Spleen (tissue), 11 donors: ENCODE measurements around the gene TRPM1. TPM values are rescaled to one million over a fixed set of nuclear protein-coding genes. Genes with fewer than 3 reads are reported as not detected.

Source experiments
- DNase-seq: peaks from one replicate; pipeline ENCODE4 v3.0.0-alpha.2; 2020
- H3K27ac ChIP-seq, 8 donors: fragments of 200-600 bp; sonication (generic) in 7 of 8; 1 replicate in 4 of 8; 2 replicates in 4 of 8; pipeline versions ENCODE4 v1.5.0 to v1.8.0; 2016 to 2021; ENCODE audit warnings: inconsistent platforms in 4 of 8, mild to moderate bottlenecking in 4 of 8, moderate library complexity in 1 of 8
- H3K27me3 ChIP-seq, 7 donors: fragments of 200-600 bp; sonication (generic) in 6 of 7; replicated peaks in 1 of 7; 1 replicate in 4 of 7; 2 replicates in 3 of 7; pipeline versions ENCODE4 v1.5.0 to v1.8.0; 2016 to 2021; ENCODE audit warnings: inconsistent platforms in 3 of 7, mild to moderate bottlenecking in 1 of 7
- H3K36me3 ChIP-seq, 6 donors: fragments of 200-600 bp; sonication (generic) in 5 of 6; 1 replicate in 4 of 6; 2 replicates in 2 of 6; pipeline versions ENCODE4 v1.5.0 to v1.8.0; 2016 to 2021; ENCODE audit warnings: inconsistent platforms in 2 of 6
- H3K4me1 ChIP-seq, 6 donors: fragments of 200-600 bp; sonication (generic) in 5 of 6; 1 replicate in 3 of 6; 2 replicates in 3 of 6; pipeline versions ENCODE4 v1.5.0 to v1.8.0; 2016 to 2021; ENCODE audit warnings: inconsistent platforms in 3 of 6
- H3K4me3 ChIP-seq, 8 donors: fragments of 200-600 bp; sonication (generic) in 7 of 8; 1 replicate in 4 of 8; 2 replicates in 4 of 8; pipeline versions ENCODE4 v1.5.0 to v1.8.0; 2016 to 2021; ENCODE audit warnings: inconsistent platforms in 4 of 8, mild to moderate bottlenecking in 4 of 8, moderate library complexity in 2 of 8
- H3K9me3 ChIP-seq, 8 donors: fragments of 200-600 bp; sonication (generic) in 7 of 8; 1 replicate in 4 of 8; 2 replicates in 4 of 8; pipeline versions ENCODE4 v1.5.0 to v1.8.0; 2016 to 2021; ENCODE audit warnings: inconsistent platforms in 4 of 8
- POLR2A ChIP-seq, 3 donors: fragments of 450-650 bp; IDR thresholded peaks; one replicate each; pipeline ENCODE4 v1.5.1; 2017; ENCODE audit warnings: antibody characterized with exemption in 3 of 3, mild to moderate bottlenecking in 1 of 3
- POLR2AphosphoS5 ChIP-seq, 3 donors: sonication (generic); formaldehyde crosslinking; IDR thresholded peaks; one replicate each; pipeline ENCODE4 v1.5.1; 2017; ENCODE audit warnings: antibody characterized with exemption in 3 of 3
- WGBS, 5 donors: extraction: QIAGEN DNeasy Blood & Tissue Kit in 3 of 5; methylation state at CpG; one replicate each; pipeline versions ENCODE4 v1.1.5 to v1.1.7; 2013 to 2018; 5-methylcytosine and 5-hydroxymethylcytosine counted together
- intact Hi-C: fragments of 100-400 bp; cut with DNase I; formaldehyde crosslinking; loops from one replicate; pipeline ENCODE4 v1.15.0; 2023; ENCODE audit warnings: low total_unique reads
- polyA plus RNA-seq, 3 donors: library from polyadenylated mRNA; stranded (reverse); fragments of 200-250 nt; gene quantifications; one replicate each; pipeline ENCODE4 v1.2.1, GENCODE V29; 2013
- total RNA-seq, 7 donors: library from RNA; depleted of rRNA in 3 of 7; stranded (reverse); fragments of >200 nt in 3 of 7; fragmentation: NEBNext Ultra II Directional in 4 of 7; extraction: Animal tissue kit (Norgen Biotek cat#: 25700) in 4 of 7; gene quantifications; one replicate each; pipeline versions ENCODE4 v1.1.0 to v1.2.1, GENCODE V29; 2016 to 2021
- TF ChIP-seq, protein P1 (sequence below), 11 experiments: fragments of 200-600 bp in 7 of 11; fragments of 450-650 bp in 4 of 11; sonication (generic) in 4 of 11; IDR thresholded peaks in 8 of 11; conservative IDR thresholded peaks in 3 of 11; 1 replicate in 7 of 11; 2 replicates in 4 of 11; pipeline versions ENCODE4 v1.4.0 to v1.8.0; 2016 to 2021; ENCODE audit warnings: antibody characterized with exemption in 11 of 11, inconsistent platforms in 4 of 11, mild to moderate bottlenecking in 1 of 11
- donor health status: healthy with polysubstance abuse.
- donor health status: DM: no; HTN: no; CAD: no; lungs with moderate emphysema.
- donor health status: DM: no; HTN: no; CAD: no.
- donor health status: Bipolar disorder and iron deficiency.
- donor health status: healthy.
- donor health status: DM: no; HTN: no; CAD: no.
- donor health status: DM: yes; HTN: yes; CAD: no.

Gene TRPM1
- total and polyA plus RNA-seq, 10 donors: 0.06 to 0.42 TPM; not detected in 8

DNA sequence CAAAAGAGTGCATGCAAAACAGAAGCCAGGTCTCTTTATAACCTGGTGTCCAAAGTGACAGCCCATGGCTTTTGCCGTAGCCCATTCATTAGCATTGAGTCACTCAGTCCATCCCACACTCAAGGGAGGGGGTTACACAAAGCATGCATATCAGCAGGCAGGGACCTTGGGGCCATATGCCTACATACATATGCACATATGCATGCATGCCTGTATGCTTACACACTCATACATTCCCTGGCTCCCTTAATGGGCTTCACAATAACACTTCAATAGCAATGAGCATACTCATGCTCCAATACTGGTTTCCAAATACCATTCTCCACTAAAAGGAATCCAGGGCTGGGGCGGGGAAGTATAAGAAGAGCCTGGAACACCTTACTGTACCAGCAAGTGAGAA is 22.0 kb downstream of the TRPM1 start:
- no peak for TF ChIP-seq POLR2AphosphoS5 (IDR thresholded peaks at IDR 0.05)
- TF ChIP-seq, protein P1, sequence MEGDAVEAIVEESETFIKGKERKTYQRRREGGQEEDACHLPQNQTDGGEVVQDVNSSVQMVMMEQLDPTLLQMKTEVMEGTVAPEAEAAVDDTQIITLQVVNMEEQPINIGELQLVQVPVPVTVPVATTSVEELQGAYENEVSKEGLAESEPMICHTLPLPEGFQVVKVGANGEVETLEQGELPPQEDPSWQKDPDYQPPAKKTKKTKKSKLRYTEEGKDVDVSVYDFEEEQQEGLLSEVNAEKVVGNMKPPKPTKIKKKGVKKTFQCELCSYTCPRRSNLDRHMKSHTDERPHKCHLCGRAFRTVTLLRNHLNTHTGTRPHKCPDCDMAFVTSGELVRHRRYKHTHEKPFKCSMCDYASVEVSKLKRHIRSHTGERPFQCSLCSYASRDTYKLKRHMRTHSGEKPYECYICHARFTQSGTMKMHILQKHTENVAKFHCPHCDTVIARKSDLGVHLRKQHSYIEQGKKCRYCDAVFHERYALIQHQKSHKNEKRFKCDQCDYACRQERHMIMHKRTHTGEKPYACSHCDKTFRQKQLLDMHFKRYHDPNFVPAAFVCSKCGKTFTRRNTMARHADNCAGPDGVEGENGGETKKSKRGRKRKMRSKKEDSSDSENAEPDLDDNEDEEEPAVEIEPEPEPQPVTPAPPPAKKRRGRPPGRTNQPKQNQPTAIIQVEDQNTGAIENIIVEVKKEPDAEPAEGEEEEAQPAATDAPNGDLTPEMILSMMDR (IDR thresholded peaks at IDR 0.05 in 8 of 11, conservative IDR thresholded peaks at IDR 0.05 in 3 of 11): no peak
- no peak for TF ChIP-seq POLR2A (IDR thresholded peaks at IDR 0.05)
- Histone ChIP-seq H3K27ac (no peak overlapping the region), H3K4me3 (no peak overlapping the region), H3K9me3 (no peaks in the 10 kb centered on the region), H3K4me1 (peaks cover 0 to 36% (median 24%) of the 10 kb centered on the region in 6 donors), H3K27me3 (peaks cover 0 to 4% (median 0%) of the 10 kb centered on the region in 7 donors), H3K36me3 (no peaks in the 10 kb centered on the region)
- no peak for DNase-seq
- intact Hi-C loops: no loop called here
- 88 to 95% (median 94%) methylated on average over 1 to 2 of the region's 2 CpGs for WGBS, 5 donors

DNA sequence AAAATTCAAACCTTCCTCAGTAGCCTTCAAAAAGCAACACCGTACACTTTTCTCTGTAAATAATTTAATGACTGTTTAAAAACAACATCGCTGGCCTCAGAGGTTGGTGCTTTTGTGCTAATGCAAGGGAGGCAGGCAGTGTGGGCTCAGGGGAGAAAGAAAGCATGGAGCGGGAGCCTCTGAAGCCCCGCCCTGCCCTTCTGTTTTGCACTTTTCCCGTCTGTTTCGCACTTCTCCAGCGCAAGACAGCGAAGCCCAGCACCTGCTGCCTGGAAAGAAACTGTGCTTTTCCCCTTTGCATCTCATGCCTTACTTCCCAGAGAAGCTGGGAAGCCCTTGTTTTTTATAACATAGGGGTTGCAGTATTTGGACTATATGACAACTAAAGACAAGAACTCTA is 23.1 kb downstream of the TRPM1 start:
- 86 to 95% (median 93%) methylated on average over 8 of the region's 8 CpGs for WGBS, 5 donors
- DNase-seq: no peak
- TF ChIP-seq, protein P1 (IDR thresholded peaks at IDR 0.05 in 8 of 11, conservative IDR thresholded peaks at IDR 0.05 in 3 of 11): no peak
- no peak for TF ChIP-seq POLR2A (IDR thresholded peaks at IDR 0.05)
- no peak for TF ChIP-seq POLR2AphosphoS5 (IDR thresholded peaks at IDR 0.05)
- Histone ChIP-seq H3K4me1 (peaks cover 0 to 31% (median 18%) of the 10 kb centered on the region in 6 donors), H3K27me3 (peaks cover 0 to 4% (median 0%) of the 10 kb centered on the region in 7 donors), H3K36me3 (no peaks in the 10 kb centered on the region), H3K9me3 (no peaks in the 10 kb centered on the region), H3K27ac (no peak overlapping the region), H3K4me3 (no peak overlapping the region)
- intact Hi-C loops: no loop called here

DNA sequence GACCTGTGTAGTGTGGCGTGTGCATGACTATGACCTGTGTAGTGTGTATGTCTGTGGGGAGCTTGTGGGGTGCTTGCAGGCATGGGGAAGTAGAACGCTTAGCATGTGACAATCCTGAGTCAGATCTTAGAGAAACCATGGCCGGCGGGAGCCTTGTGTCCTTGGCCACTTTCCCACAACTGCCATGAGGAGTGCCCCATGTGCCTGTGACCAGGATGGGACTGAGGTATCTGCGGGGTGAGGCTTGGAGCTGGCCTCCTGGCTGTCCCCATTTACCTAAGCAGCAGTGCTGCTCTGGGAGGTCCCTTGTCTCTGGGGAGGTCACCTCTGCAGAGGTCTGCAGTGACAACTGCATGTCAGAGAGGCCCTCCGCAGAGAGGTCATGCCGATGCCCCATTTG is 23.6 kb downstream of the TRPM1 start:
- no peak for TF ChIP-seq POLR2AphosphoS5 (IDR thresholded peaks at IDR 0.05)
- TF ChIP-seq, protein P1 (IDR thresholded peaks at IDR 0.05 in 8 of 11, conservative IDR thresholded peaks at IDR 0.05 in 3 of 11): no peak
- no peak for TF ChIP-seq POLR2A (IDR thresholded peaks at IDR 0.05)
- 78 to 91% (median 83%) methylated on average over 7 of the region's 7 CpGs for WGBS, 5 donors
- intact Hi-C loops: no loop called here

DNA sequence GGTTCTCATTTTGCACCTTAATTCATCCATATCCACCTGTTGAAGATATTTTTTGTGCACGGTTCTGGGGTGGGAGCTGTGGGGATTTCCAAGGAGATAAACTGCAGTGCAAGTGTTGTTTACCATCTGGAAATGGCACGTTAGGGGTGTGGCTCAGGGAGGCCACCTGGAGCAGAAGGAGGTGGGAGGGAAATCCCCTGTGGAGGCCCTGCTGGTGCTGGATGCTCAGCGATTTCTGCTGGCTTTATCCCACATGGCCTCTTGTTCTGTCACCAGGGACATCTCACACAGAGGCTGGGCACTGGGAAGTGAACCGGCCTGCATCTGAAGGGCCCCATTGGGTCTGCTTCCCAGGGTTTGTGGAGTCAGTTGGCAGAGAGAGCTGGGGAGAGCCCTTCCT is 24.3 kb downstream of the TRPM1 start:
- WGBS, 5 donors: 51 to 70% (median 67%) methylated on average over 4 of the region's 4 CpGs
- Histone ChIP-seq H3K27ac (no peak overlapping the region), H3K27me3 (peaks cover 0 to 4% (median 0%) of the 10 kb centered on the region in 7 donors), H3K9me3 (no peaks in the 10 kb centered on the region), H3K4me3 (no peak overlapping the region), H3K36me3 (no peaks in the 10 kb centered on the region), H3K4me1 (peaks cover 0 to 22% (median 12%) of the 10 kb centered on the region in 6 donors)
- intact Hi-C loops: no loop called here
- no peak for DNase-seq
- TF ChIP-seq POLR2A (IDR thresholded peaks at IDR 0.05) (no peak), POLR2AphosphoS5 (IDR thresholded peaks at IDR 0.05) (no peak)
- TF ChIP-seq, protein P1 (IDR thresholded peaks at IDR 0.05 in 8 of 11, conservative IDR thresholded peaks at IDR 0.05 in 3 of 11): no peak

More for the DNA sequence above, 23.6 kb downstream of the TRPM1 start:
- Histone ChIP-seq H3K27ac (no peak overlapping the region), H3K9me3 (no peaks in the 10 kb centered on the region), H3K27me3 (peaks cover 0 to 4% (median 0%) of the 10 kb centered on the region in 7 donors), H3K4me1 (peaks cover 0 to 26% (median 13%) of the 10 kb centered on the region in 6 donors), H3K36me3 (no peaks in the 10 kb centered on the region), H3K4me3 (no peak overlapping the region)
- no peak for DNase-seq
